ENCODE data around the gene ENOX1.

DNA sequence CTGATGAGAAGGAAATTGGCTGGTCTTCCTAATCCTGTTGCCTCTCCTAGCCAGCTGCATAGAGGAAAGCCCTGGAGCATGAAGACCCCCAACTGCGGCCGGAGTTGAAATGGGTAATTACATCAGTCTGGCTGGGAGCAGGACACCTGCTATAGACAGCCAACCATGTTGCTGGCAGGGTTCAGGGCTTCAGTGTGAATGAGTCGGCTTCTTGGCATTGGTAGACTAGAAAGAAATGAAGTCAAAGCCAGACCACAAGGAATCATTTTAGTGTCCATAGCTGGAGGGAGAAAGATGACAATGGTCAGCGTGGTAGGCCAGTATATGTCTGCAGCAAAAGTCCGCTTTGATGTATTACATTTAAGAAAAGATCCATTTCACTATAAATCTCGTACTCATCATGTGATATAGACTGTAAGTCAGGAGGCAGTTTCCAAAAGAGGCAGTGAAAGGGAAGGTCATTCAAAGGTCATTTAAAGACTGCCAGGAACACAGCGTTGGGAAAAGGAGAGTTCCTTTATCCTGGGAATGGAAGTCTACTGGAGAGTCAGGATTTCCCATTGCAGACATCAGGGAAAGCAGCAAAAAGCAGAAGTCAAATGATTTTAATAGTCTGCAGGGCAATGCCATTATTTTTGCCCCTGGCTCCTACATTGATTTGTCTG, 500.7 kb downstream of the ENOX1 start:
- TF ChIP-seq, protein P1, sequence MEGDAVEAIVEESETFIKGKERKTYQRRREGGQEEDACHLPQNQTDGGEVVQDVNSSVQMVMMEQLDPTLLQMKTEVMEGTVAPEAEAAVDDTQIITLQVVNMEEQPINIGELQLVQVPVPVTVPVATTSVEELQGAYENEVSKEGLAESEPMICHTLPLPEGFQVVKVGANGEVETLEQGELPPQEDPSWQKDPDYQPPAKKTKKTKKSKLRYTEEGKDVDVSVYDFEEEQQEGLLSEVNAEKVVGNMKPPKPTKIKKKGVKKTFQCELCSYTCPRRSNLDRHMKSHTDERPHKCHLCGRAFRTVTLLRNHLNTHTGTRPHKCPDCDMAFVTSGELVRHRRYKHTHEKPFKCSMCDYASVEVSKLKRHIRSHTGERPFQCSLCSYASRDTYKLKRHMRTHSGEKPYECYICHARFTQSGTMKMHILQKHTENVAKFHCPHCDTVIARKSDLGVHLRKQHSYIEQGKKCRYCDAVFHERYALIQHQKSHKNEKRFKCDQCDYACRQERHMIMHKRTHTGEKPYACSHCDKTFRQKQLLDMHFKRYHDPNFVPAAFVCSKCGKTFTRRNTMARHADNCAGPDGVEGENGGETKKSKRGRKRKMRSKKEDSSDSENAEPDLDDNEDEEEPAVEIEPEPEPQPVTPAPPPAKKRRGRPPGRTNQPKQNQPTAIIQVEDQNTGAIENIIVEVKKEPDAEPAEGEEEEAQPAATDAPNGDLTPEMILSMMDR (IDR thresholded peaks at IDR 0.05) = no peak
- TF ChIP-seq MXD4 (CRISPR knock-in tag; IDR thresholded peaks at IDR 0.05; ENCODE audit: borderline replicate concordance) = no peak
- no peak for TF ChIP-seq CREM (CRISPR knock-in tag; IDR thresholded peaks at IDR 0.05)
- no peak for TF ChIP-seq ETV6 (CRISPR knock-in tag; IDR thresholded peaks at IDR 0.05)
- TF ChIP-seq, protein P2, sequence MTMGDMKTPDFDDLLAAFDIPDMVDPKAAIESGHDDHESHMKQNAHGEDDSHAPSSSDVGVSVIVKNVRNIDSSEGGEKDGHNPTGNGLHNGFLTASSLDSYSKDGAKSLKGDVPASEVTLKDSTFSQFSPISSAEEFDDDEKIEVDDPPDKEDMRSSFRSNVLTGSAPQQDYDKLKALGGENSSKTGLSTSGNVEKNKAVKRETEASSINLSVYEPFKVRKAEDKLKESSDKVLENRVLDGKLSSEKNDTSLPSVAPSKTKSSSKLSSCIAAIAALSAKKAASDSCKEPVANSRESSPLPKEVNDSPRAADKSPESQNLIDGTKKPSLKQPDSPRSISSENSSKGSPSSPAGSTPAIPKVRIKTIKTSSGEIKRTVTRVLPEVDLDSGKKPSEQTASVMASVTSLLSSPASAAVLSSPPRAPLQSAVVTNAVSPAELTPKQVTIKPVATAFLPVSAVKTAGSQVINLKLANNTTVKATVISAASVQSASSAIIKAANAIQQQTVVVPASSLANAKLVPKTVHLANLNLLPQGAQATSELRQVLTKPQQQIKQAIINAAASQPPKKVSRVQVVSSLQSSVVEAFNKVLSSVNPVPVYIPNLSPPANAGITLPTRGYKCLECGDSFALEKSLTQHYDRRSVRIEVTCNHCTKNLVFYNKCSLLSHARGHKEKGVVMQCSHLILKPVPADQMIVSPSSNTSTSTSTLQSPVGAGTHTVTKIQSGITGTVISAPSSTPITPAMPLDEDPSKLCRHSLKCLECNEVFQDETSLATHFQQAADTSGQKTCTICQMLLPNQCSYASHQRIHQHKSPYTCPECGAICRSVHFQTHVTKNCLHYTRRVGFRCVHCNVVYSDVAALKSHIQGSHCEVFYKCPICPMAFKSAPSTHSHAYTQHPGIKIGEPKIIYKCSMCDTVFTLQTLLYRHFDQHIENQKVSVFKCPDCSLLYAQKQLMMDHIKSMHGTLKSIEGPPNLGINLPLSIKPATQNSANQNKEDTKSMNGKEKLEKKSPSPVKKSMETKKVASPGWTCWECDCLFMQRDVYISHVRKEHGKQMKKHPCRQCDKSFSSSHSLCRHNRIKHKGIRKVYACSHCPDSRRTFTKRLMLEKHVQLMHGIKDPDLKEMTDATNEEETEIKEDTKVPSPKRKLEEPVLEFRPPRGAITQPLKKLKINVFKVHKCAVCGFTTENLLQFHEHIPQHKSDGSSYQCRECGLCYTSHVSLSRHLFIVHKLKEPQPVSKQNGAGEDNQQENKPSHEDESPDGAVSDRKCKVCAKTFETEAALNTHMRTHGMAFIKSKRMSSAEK (CRISPR knock-in tag; IDR thresholded peaks at IDR 0.05; ENCODE audit: borderline replicate concordance) = no peak
- no peak for TF ChIP-seq OVOL2 (CRISPR knock-in tag; IDR thresholded peaks at IDR 0.05; ENCODE audit: borderline replicate concordance)
- TF ChIP-seq, protein P3, sequence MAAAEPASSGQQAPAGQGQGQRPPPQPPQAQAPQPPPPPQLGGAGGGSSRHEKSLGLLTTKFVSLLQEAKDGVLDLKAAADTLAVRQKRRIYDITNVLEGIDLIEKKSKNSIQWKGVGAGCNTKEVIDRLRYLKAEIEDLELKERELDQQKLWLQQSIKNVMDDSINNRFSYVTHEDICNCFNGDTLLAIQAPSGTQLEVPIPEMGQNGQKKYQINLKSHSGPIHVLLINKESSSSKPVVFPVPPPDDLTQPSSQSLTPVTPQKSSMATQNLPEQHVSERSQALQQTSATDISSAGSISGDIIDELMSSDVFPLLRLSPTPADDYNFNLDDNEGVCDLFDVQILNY (CRISPR knock-in tag; IDR thresholded peaks at IDR 0.05) = no peak
